K562 (cell line): Measurements from ENCODE around the gene RUSC1. TPM values are rescaled to one million over a fixed set of nuclear protein-coding genes. Genes with fewer than 3 reads are reported as not detected.

ENCODE experiments used
- ATAC-seq: fragments of 200-7000 bp; cut with Tn5 transposase; 3 replicates; pipeline ENCODE4 v1.9.1; 2020; ENCODE audit warnings: moderate library complexity
- BruUV-seq: library from RNA; stranded (reverse); fragments of 400-500 nt; replicated peaks from 2 replicates; lab custom pipeline; 2021; lab: Mats Ljungman, UMichigan
- CTCF ChIA-PET: fragments of 300-600 bp; formaldehyde crosslinking; extraction: SDS; loops from one replicate; lab custom pipeline; 2021; ENCODE audit warnings: low intra/inter-chr PET ratio; lab: Yijun Ruan, JAX
- POLR2A ChIA-PET: fragments of 300-600, 350-650 bp; sonication (Branson Sonifier 250); formaldehyde crosslinking; extraction: SDS; loops from one replicate; lab custom pipeline; 2021; ENCODE audit warnings: antibody characterized with exemption, inconsistent platforms; lab: Yijun Ruan, JAX
- DNase-seq, 4 experiments: peaks; one replicate each; pipeline versions ENCODE4 v3.0.0 to v3.0.0-alpha.2; 2011 to 2018; ENCODE audit warnings: low spot score in 3 of 4, mixed read lengths in 3 of 4; ENCODE audit errors: extremely low read depth in 1 of 4
- FAIRE-seq: peaks from 2 replicates; lab custom pipeline; 2011; peaks lifted over from hg19 to GRCh38; lab: Jason Lieb, UNC
- H2AFZ ChIP-seq: 2 replicates; pipeline ENCODE4 v1.6.0; 2011; ENCODE audit warnings: low read depth, low read length, control low read depth, inconsistent platforms
- H3K27ac ChIP-seq: fragments of 200-600 bp; 3 replicates; pipeline ENCODE4 v1.8.0; 2011; ENCODE audit warnings: low read depth, mild to moderate bottlenecking, control low read depth, inconsistent platforms, low read length, moderate library complexity, mixed read lengths; ENCODE audit errors: extremely low read depth
- H3K27me3 ChIP-seq, 2 experiments: fragments of 300-600 bp in 1 of 2; 2 replicates in 1 of 2; 3 replicates in 1 of 2; pipeline versions ENCODE4 v1.6.0 to v1.8.0; 2011; ENCODE audit warnings: inconsistent platforms in 2 of 2, low read length in 2 of 2, mild to moderate bottlenecking in 1 of 2, mixed read lengths in 1 of 2, moderate library complexity in 1 of 2; ENCODE audit not compliant: control insufficient read depth in 2 of 2, insufficient read depth in 2 of 2
- H3K36me3 ChIP-seq: fragments of 300-600 bp; 3 replicates; pipeline ENCODE4 v1.8.0; 2011; ENCODE audit warnings: mild to moderate bottlenecking, low read length, inconsistent platforms; ENCODE audit not compliant: control insufficient read depth, insufficient read depth
- H3K4me1 ChIP-seq, 2 experiments: fragments of 200-600 bp in 1 of 2; replicated peaks in 1 of 2; 2 replicates in 1 of 2; 3 replicates in 1 of 2; pipeline versions ENCODE4 v1.5.1 to v1.8.0; 2011; ENCODE audit warnings: inconsistent platforms in 2 of 2, low read length in 2 of 2, mild to moderate bottlenecking in 1 of 2, mixed read lengths in 1 of 2, moderate library complexity in 1 of 2; ENCODE audit not compliant: control insufficient read depth in 2 of 2, insufficient read depth in 2 of 2
- H3K4me2 ChIP-seq: 2 replicates; pipeline ENCODE4 v1.6.1; 2011; ENCODE audit warnings: low read length, control low read depth, inconsistent platforms, mixed read lengths; ENCODE audit not compliant: insufficient read depth
- H3K4me3 ChIP-seq: fragments of 200-600 bp; sonication (generic), shearing (Covaris generic); 2 replicates; pipeline ENCODE4 v1.5.1; 2016; ENCODE audit warnings: control low read depth, inconsistent platforms
- H3K79me2 ChIP-seq: fragments of 200-600 bp; 3 replicates; pipeline ENCODE4 v1.8.0; 2011; ENCODE audit warnings: low read length, inconsistent platforms; ENCODE audit not compliant: control insufficient read depth, insufficient read depth
- H3K9ac ChIP-seq, 2 experiments: 2 replicates each; pipeline versions ENCODE4 v1.6.0 to v1.6.1; 2011; ENCODE audit warnings: low read depth in 2 of 2, low read length in 2 of 2, control low read depth in 1 of 2, inconsistent platforms in 1 of 2, mild to moderate bottlenecking in 1 of 2, mixed read lengths in 1 of 2; ENCODE audit not compliant: insufficient read depth in 1 of 2
- H3K9me1 ChIP-seq: one replicate; pipeline ENCODE4 v1.6.0; 2011; ENCODE audit warnings: inconsistent platforms, mild to moderate bottlenecking, low read length, moderate library complexity; ENCODE audit not compliant: control insufficient read depth, insufficient read depth
- H3K9me3 ChIP-seq: replicated peaks from 2 replicates; pipeline ENCODE4 v1.5.1; 2011; ENCODE audit warnings: low read depth, low read length, inconsistent platforms; ENCODE audit not compliant: control insufficient read depth, insufficient read depth
- H4K20me1 ChIP-seq: replicated peaks from 2 replicates; pipeline ENCODE4 v1.6.1; 2011; ENCODE audit warnings: low read length, inconsistent platforms, mixed read lengths; ENCODE audit not compliant: control insufficient read depth, insufficient read depth
- BDP1 ChIP-seq: IDR thresholded peaks from 3 replicates; pipeline ENCODE4 v1.6.1; 2011; ENCODE audit not compliant: insufficient read length, insufficient read depth
- CBX3 ChIP-seq, 2 experiments: IDR thresholded peaks; 1 replicate in 1 of 2; 2 replicates in 1 of 2; pipeline ENCODE4 v1.6.1; 2012; ENCODE audit warnings: inconsistent platforms in 2 of 2, low read length in 2 of 2, borderline replicate concordance in 1 of 2, control low read depth in 1 of 2
- CHCHD3 ChIP-seq: fragments of 250-450 bp; sonication (Bioruptor Pico); IDR thresholded peaks from 2 replicates; pipeline ENCODE4 v2.1.2; 2022; ENCODE audit warnings: mild to moderate bottlenecking
- HMG20A ChIP-seq: fragments of 450-650 bp; formaldehyde crosslinking; conservative IDR thresholded peaks from 2 replicates; pipeline ENCODE4 v1.4.0; 2020; ENCODE audit warnings: mild to moderate bottlenecking, mixed read lengths
- HNRNPL ChIP-seq: fragments of 200-400 bp; formaldehyde crosslinking; IDR thresholded peaks from 2 replicates; pipeline ENCODE4 v1.6.1; 2017; ENCODE audit warnings: low read depth, mild to moderate bottlenecking, low read length
- MCM3 ChIP-seq: fragments of 450-650 bp; IDR thresholded peaks from 2 replicates; pipeline ENCODE4 v1.6.1; 2016
- MCM7 ChIP-seq, 2 experiments: fragments of 450-650 bp; IDR thresholded peaks; 2 replicates each; pipeline ENCODE4 v1.6.1; 2016 to 2018
- MTA2 ChIP-seq: fragments of 450-650 bp; IDR thresholded peaks from 2 replicates; pipeline ENCODE4 v1.6.1; 2016; ENCODE audit warnings: low read depth
- NCOR1 ChIP-seq: fragments of 450-650 bp; IDR thresholded peaks from 2 replicates; pipeline ENCODE4 v1.6.1; 2016; ENCODE audit warnings: mild to moderate bottlenecking, moderate library complexity
- POLR2G ChIP-seq: fragments of 200-400 bp; formaldehyde crosslinking; IDR thresholded peaks from 2 replicates; pipeline ENCODE4 v1.6.1; 2017; ENCODE audit warnings: low read depth, mild to moderate bottlenecking, antibody characterized with exemption, low read length, moderate library complexity
- SUPT5H ChIP-seq: fragments of 450-650 bp; IDR thresholded peaks from 2 replicates; pipeline ENCODE4 v1.6.1; 2016
- ZNF133 ChIP-seq: fragments of 250-450 bp; sonication (Bioruptor Pico); IDR thresholded peaks from 2 replicates; pipeline ENCODE4 v1.4.0; 2020; ENCODE audit warnings: mild to moderate bottlenecking
- ZNF431 ChIP-seq: sonication (generic); formaldehyde crosslinking; IDR thresholded peaks from 2 replicates; pipeline ENCODE4 v1.8.0; 2022; ENCODE audit warnings: mild to moderate bottlenecking, missing genetic modification reagents
- WGBS: fragments of 100-300 bp; shearing (Covaris generic); methylation state at CpG from one replicate; pipeline ENCODE4 v1.1.6; 2016; ENCODE audit warnings: low coverage, mixed read lengths; ENCODE audit not compliant: insufficient coverage; ENCODE audit errors: missing lambda C conversion rate; 5-methylcytosine and 5-hydroxymethylcytosine counted together
- in situ Hi-C: fragments of 300-500 bp; cut with MboI; formaldehyde crosslinking; loops from 4 replicates; pipeline ENCODE4 v1.15.0; 2018; ENCODE audit warnings: inconsistent platforms, mixed read lengths
- intact Hi-C: fragments of 100-400 bp; cut with micrococcal nuclease; formaldehyde crosslinking; loops from 2 replicates; pipeline ENCODE4 v1.14.2; 2022
- polyA plus RNA-seq, 8 experiments: library from polyadenylated mRNA; depleted of rRNA in 4 of 8; stranded (reverse) in 5 of 8; unstranded in 3 of 8; fragments of >200 nt; fragmentation: Nextera tagmentation in 2 of 8; fragmentation: Illumina TruSeq in 1 of 8; extraction: Ambion mirVana in 2 of 8; extraction: Trizol in 1 of 8; gene quantifications; 2 replicates each; pipeline versions ENCODE4 v1.2.1 to v1.2.3, GENCODE V29; 2011 to 2014; ENCODE audit warnings: inconsistent platforms in 1 of 8, missing spikeins in 1 of 8
- total RNA-seq, 7 experiments: library from RNA; depleted of rRNA in 6 of 7; stranded (reverse); fragments of >200 nt in 6 of 7; fragmentation: Illumina TruSeq in 2 of 7; extraction: Trizol in 2 of 7; gene quantifications; 2 replicates each; pipeline versions ENCODE4 v1.2.1 to v1.2.3, GENCODE V29; 2011 to 2021; ENCODE audit warnings: low replicate concordance in 1 of 7
- TF ChIP-seq, protein P1 (sequence below): sonication (generic); formaldehyde crosslinking; IDR thresholded peaks from 2 replicates; pipeline ENCODE4 v1.8.0; 2022; ENCODE audit warnings: mild to moderate bottlenecking, low read depth, missing genetic modification reagents
- TF ChIP-seq, protein P2 (sequence below): fragments of 250-450 bp; sonication (Bioruptor Pico); IDR thresholded peaks from 2 replicates; pipeline ENCODE4 v1.5.0; 2020; ENCODE audit warnings: mild to moderate bottlenecking

RUSC1 gene
- total and polyA plus RNA-seq, 9 of the 15 experiments (the other 6 are each of a cell fraction or from before 2014, with no cell fraction given): 5.7 to 68.3 (median 33.6) TPM

DNA sequence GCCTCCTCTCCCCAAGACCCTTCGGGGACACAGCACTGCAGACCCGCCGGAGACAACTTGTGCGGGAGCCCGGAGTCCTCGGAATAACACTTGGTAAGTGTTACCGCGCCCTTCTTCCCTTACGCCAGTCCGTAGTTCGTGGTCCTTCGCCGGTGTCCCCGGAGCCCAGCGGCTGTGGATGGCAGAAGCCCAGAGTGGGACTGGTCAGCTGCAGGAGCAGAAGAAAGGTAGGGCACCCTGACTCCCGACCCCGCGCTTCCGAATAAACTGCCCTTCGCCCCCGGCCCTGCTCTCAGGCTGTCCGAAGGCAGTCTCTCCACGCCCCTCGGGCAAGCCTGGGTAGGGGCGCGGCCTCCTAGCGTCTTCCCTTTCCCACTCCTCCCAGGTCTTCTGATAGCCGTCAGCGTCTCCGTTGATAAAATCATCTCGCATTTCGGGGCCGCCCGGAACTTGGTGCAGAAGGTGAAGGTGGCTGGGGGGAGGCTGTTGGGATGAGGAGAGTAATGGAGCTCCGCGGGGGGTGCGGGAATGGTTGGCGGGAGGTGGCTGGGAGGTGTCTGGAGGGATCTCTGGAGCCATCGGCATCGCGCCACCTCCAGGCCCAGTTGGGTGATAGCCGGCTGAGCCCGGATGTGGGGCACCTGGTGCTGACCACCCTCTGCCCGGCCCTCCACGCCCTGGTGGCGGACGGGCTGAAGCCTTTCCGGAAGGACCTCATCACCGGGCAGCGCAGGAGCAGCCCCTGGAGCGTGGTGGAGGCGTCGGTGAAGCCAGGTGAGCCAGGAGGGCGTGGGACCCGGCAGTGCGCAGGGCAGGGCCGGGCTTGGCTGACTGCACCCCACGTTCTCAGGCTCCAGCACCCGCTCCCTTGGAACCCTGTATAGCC is 4.3 kb downstream of the RUSC1 start:
- Histone ChIP-seq H3K27me3 (no peaks in the 10 kb centered on the region), H3K4me2 (peak overlapping the region; percentile 93), H4K20me1 (peaks cover 10% of the 10 kb centered on the region; the same call in 1 of the 2 replicates), H3K79me2 (peaks cover 19% of the 10 kb centered on the region), H3K9ac (peak overlapping the region; percentile 65 to 95), H2AFZ (peak overlapping the region; percentile 80), H3K9me3 (no peaks in the 10 kb centered on the region), H3K27ac (peak overlapping the region; percentile 53), H3K4me1 (peaks cover 17 to 67% of the 10 kb centered on the region in 2 experiments; a peak in 4 of 5 replicates), H3K4me3 (peak overlapping the region; percentile 60), H3K9me1 (peaks cover 4% of the 10 kb centered on the region), H3K36me3 (peaks cover 42% of the 10 kb centered on the region; the same call in 2 of the 3 replicates)
- TSS peak; percentile 46 for BruUV-seq
- peak; percentile 72 to 79 (median 74) for DNase-seq
- 4% methylated on average over 55 of the region's 59 CpGs for WGBS
- FAIRE-seq: peak; percentile 56
- intact Hi-C loops (loop anchor here (10.0 kb wide), 1 partner anchor 270 kb away; no protein-coding TSS in a partner anchor), in situ Hi-C loops (loop anchor here (25.0 kb wide), 1 partner anchor 1412 kb away; the partner anchor contains the start of genes ISG20L2, METTL25B and MRPL24)
- ChIA-PET CTCF (interaction anchor here (0.6 to 5.0 kb wide), 3 partner anchors 74 to 283 kb away, joined by 4 to 38 read pairs (median 7); no protein-coding TSS in a partner anchor), POLR2A (interaction anchor here (0.8 to 5.7 kb wide), 6 partner anchors 9 to 74 kb away, joined by 3 to 30 read pairs (median 4); partner anchors contain the start of gene SCAMP3)
- peak; percentile 48 for ATAC-seq
- TF ChIP-seq, protein P1, sequence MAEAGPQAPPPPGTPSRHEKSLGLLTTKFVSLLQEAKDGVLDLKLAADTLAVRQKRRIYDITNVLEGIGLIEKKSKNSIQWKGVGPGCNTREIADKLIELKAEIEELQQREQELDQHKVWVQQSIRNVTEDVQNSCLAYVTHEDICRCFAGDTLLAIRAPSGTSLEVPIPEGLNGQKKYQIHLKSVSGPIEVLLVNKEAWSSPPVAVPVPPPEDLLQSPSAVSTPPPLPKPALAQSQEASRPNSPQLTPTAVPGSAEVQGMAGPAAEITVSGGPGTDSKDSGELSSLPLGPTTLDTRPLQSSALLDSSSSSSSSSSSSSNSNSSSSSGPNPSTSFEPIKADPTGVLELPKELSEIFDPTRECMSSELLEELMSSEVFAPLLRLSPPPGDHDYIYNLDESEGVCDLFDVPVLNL (CRISPR knock-in tag): peak; percentile 48; the same call in 1 of the 2 replicates
- no peak for TF ChIP-seq MCM7 (IDR thresholded peaks at IDR 0.05)
- peak; percentile 27; the same call in 1 of the 2 replicates for TF ChIP-seq HNRNPL
- no peak for TF ChIP-seq SUPT5H
- no peak for TF ChIP-seq HMG20A (CRISPR knock-in tag)
- TF ChIP-seq ZNF431: peak; percentile 67; the same call in 1 of the 2 replicates
- no peak for TF ChIP-seq NCOR1
- no peak for TF ChIP-seq MCM3
- TF ChIP-seq CBX3 (IDR thresholded peaks at IDR 0.05; ENCODE audit: borderline replicate concordance in 1 of 2, low read length in 2 of 2): no peak
- TF ChIP-seq, protein P2, sequence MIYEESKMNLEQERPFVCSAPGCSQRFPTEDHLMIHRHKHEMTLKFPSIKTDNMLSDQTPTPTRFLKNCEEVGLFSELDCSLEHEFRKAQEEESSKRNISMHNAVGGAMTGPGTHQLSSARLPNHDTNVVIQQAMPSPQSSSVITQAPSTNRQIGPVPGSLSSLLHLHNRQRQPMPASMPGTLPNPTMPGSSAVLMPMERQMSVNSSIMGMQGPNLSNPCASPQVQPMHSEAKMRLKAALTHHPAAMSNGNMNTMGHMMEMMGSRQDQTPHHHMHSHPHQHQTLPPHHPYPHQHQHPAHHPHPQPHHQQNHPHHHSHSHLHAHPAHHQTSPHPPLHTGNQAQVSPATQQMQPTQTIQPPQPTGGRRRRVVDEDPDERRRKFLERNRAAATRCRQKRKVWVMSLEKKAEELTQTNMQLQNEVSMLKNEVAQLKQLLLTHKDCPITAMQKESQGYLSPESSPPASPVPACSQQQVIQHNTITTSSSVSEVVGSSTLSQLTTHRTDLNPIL (CRISPR knock-in tag): no peak
- no peak for TF ChIP-seq ZNF133 (CRISPR knock-in tag)
- no peak for TF ChIP-seq CHCHD3 (CRISPR knock-in tag)
- no peak for TF ChIP-seq BDP1
- no peak; the same call in 1 of the 2 replicates for TF ChIP-seq POLR2G
- TF ChIP-seq MTA2: no peak
